SK-N-SH (cell line): ENCODE results near the gene TAF5L.

Experiments
- CTCF ChIP-seq: fragments of 200-600 bp; sonication (generic); IDR thresholded peaks from 2 replicates; pipeline ENCODE4 v1.6.1; 2017; ENCODE audit warnings: antibody characterized with exemption, mild to moderate bottlenecking, moderate library complexity
- JUND ChIP-seq: IDR thresholded peaks from 2 replicates; pipeline ENCODE4 v1.4.0; 2012
- MAX ChIP-seq: IDR thresholded peaks from 2 replicates; pipeline ENCODE4 v1.4.0; 2012; ENCODE audit warnings: low read depth
- NFIC ChIP-seq: IDR thresholded peaks from 2 replicates; pipeline ENCODE4 v1.4.0; 2012; ENCODE audit warnings: borderline replicate concordance
- REST ChIP-seq: IDR thresholded peaks from 2 replicates; pipeline ENCODE4 v1.6.1; 2012; ENCODE audit warnings: mild to moderate bottlenecking, low read depth, low read length, moderate library complexity
- TCF12 ChIP-seq: IDR thresholded peaks from 2 replicates; pipeline ENCODE4 v1.4.0; 2012

GRCh38 chr1:229617351-229618100, 8.4 kb downstream of the TAF5L start:
- no peak for TF ChIP-seq JUND
- TF ChIP-seq CTCF: no peak
- no peak for TF ChIP-seq NFIC
- no peak for TF ChIP-seq TCF12
- no peak for TF ChIP-seq MAX
- no peak for TF ChIP-seq REST
